22Rv1 (cell line): Measurements from ENCODE around the gene ARAP2.

Source experiments
- ZFX ChIP-seq: fragments of 450-650 bp; IDR thresholded peaks from 2 replicates; pipeline ENCODE4 v1.6.1; 2017; ENCODE audit warnings: antibody characterized with exemption, borderline replicate concordance
- TF ChIP-seq, protein P1 (sequence below): fragments of 450-650 bp; IDR thresholded peaks from 2 replicates; pipeline ENCODE4 v1.5.1; 2017; ENCODE audit warnings: mild to moderate bottlenecking

DNA sequence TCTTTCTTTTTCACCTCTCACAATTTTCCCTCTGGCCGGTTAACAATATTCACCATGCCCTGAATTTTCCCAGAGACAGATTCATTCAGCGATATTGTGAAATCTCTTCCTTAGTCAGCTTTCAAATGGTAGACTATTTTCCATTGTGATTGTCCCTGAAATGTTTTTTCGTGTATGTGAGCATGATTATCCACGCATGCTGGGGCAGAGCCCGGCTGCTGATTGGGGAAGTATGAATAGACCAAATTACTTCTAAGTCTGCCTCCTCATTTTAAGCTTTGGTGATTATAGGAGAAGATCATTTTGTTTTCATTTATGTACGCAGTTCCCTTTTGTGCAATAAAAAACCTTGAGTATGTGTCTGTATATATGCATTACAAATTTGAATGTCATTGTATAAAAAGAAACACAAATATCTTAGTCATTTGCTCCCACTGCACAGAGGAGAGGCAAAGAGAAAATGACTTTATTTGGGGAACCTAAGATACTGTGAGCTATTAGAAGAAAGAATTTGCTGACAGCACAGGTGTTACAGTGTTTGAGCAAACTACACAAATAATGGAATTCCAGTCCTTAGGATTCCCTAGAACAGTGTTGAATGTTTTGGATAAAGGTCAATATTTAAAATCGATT, 48.4 kb upstream of the ARAP2 start:
- TF ChIP-seq, protein P1, sequence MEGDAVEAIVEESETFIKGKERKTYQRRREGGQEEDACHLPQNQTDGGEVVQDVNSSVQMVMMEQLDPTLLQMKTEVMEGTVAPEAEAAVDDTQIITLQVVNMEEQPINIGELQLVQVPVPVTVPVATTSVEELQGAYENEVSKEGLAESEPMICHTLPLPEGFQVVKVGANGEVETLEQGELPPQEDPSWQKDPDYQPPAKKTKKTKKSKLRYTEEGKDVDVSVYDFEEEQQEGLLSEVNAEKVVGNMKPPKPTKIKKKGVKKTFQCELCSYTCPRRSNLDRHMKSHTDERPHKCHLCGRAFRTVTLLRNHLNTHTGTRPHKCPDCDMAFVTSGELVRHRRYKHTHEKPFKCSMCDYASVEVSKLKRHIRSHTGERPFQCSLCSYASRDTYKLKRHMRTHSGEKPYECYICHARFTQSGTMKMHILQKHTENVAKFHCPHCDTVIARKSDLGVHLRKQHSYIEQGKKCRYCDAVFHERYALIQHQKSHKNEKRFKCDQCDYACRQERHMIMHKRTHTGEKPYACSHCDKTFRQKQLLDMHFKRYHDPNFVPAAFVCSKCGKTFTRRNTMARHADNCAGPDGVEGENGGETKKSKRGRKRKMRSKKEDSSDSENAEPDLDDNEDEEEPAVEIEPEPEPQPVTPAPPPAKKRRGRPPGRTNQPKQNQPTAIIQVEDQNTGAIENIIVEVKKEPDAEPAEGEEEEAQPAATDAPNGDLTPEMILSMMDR = no peak
- TF ChIP-seq ZFX = no peak
